ENCODE measurements around the gene TEF. TPM values are rescaled to one million over a fixed set of nuclear protein-coding genes. Genes with fewer than 3 reads are reported as not detected.

The TEF gene
- total RNA-seq, 1 experiment from 2014 or later, result 12.0 TPM

DNA sequence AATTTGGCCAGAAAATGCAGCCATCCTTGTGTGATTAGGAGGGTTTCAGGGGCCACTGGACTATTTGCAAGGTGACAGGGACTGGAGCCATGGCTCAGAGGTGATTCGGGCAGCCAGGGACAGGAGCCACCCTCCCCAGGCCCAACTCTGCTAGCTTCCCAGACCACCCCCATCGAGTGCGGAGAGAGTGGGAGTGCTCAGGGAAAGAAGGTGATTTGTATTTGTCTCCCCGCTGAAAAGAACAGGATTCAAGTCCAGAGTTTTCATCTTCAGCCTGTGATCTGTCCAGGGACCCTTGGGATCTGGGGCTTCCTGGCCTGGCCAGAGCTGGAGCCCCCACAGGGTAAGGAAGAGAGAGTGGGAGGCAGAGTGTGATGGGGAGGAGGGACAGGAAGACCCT lies 22.4 kb upstream of the TEF start:
- ChIA-PET CTCF (interaction anchor here (1.0 to 2.0 kb wide), 6 partner anchors 22 to 308 kb away, joined by 3 to 7 read pairs (median 6); partner anchors contain the start of gene TEF), POLR2A (interaction anchor here (1.1 kb wide), 1 partner anchor 22 kb away, joined by 13 read pairs; the partner anchor contains the start of gene TEF)
- Mint-ChIP-seq H3K9me3 (no peaks in the 10 kb centered on the region), H3K27ac (peak overlapping the region; percentile 82), H3K4me1 (peaks cover 14% of the 10 kb centered on the region), H3K27me3 (ENCODE audit: low read depth) (no peaks in the 10 kb centered on the region), H3K36me3 (peaks cover 2% of the 10 kb centered on the region), H3K4me3 (no peak overlapping the region)
- ATAC-seq, result no peak
- TF ChIP-seq RORB (CRISPR knock-in tag; IDR thresholded peaks at IDR 0.05) (no peak), KAT7 (CRISPR knock-in tag; IDR thresholded peaks at IDR 0.05; ENCODE audit: borderline replicate concordance) (no peak), FOXJ3 (CRISPR knock-in tag; IDR thresholded peaks at IDR 0.05; ENCODE audit: borderline replicate concordance) (no peak), ZNF317 (CRISPR knock-in tag; IDR thresholded peaks at IDR 0.05; ENCODE audit: borderline replicate concordance, low read depth) (no peak), SMAD4 (CRISPR knock-in tag; IDR thresholded peaks at IDR 0.05) (no peak), EMX1 (CRISPR knock-in tag; IDR thresholded peaks at IDR 0.05) (no peak), NFYB (CRISPR knock-in tag; conservative IDR thresholded peaks at IDR 0.05; ENCODE audit: low read depth) (no peak), ZNF263 (CRISPR knock-in tag; IDR thresholded peaks at IDR 0.05; ENCODE audit: low read depth) (no peak), CREM (CRISPR knock-in tag; IDR thresholded peaks at IDR 0.05) (no peak), GABPB1 (CRISPR knock-in tag; IDR thresholded peaks at IDR 0.05) (no peak), ZNF138 (CRISPR knock-in tag; conservative IDR thresholded peaks at IDR 0.05) (no peak)
- TF ChIP-seq, protein P1, sequence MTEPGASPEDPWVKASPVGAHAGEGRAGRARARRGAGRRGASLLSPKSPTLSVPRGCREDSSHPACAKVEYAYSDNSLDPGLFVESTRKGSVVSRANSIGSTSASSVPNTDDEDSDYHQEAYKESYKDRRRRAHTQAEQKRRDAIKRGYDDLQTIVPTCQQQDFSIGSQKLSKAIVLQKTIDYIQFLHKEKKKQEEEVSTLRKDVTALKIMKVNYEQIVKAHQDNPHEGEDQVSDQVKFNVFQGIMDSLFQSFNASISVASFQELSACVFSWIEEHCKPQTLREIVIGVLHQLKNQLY (CRISPR knock-in tag; IDR thresholded peaks at IDR 0.05), result no peak
- TF ChIP-seq, protein P2, sequence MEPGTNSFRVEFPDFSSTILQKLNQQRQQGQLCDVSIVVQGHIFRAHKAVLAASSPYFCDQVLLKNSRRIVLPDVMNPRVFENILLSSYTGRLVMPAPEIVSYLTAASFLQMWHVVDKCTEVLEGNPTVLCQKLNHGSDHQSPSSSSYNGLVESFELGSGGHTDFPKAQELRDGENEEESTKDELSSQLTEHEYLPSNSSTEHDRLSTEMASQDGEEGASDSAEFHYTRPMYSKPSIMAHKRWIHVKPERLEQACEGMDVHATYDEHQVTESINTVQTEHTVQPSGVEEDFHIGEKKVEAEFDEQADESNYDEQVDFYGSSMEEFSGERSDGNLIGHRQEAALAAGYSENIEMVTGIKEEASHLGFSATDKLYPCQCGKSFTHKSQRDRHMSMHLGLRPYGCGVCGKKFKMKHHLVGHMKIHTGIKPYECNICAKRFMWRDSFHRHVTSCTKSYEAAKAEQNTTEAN (CRISPR knock-in tag; IDR thresholded peaks at IDR 0.05), result no peak
- TF ChIP-seq, protein P3, sequence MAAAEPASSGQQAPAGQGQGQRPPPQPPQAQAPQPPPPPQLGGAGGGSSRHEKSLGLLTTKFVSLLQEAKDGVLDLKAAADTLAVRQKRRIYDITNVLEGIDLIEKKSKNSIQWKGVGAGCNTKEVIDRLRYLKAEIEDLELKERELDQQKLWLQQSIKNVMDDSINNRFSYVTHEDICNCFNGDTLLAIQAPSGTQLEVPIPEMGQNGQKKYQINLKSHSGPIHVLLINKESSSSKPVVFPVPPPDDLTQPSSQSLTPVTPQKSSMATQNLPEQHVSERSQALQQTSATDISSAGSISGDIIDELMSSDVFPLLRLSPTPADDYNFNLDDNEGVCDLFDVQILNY (CRISPR knock-in tag; IDR thresholded peaks at IDR 0.05), result no peak
- TF ChIP-seq, protein P4, sequence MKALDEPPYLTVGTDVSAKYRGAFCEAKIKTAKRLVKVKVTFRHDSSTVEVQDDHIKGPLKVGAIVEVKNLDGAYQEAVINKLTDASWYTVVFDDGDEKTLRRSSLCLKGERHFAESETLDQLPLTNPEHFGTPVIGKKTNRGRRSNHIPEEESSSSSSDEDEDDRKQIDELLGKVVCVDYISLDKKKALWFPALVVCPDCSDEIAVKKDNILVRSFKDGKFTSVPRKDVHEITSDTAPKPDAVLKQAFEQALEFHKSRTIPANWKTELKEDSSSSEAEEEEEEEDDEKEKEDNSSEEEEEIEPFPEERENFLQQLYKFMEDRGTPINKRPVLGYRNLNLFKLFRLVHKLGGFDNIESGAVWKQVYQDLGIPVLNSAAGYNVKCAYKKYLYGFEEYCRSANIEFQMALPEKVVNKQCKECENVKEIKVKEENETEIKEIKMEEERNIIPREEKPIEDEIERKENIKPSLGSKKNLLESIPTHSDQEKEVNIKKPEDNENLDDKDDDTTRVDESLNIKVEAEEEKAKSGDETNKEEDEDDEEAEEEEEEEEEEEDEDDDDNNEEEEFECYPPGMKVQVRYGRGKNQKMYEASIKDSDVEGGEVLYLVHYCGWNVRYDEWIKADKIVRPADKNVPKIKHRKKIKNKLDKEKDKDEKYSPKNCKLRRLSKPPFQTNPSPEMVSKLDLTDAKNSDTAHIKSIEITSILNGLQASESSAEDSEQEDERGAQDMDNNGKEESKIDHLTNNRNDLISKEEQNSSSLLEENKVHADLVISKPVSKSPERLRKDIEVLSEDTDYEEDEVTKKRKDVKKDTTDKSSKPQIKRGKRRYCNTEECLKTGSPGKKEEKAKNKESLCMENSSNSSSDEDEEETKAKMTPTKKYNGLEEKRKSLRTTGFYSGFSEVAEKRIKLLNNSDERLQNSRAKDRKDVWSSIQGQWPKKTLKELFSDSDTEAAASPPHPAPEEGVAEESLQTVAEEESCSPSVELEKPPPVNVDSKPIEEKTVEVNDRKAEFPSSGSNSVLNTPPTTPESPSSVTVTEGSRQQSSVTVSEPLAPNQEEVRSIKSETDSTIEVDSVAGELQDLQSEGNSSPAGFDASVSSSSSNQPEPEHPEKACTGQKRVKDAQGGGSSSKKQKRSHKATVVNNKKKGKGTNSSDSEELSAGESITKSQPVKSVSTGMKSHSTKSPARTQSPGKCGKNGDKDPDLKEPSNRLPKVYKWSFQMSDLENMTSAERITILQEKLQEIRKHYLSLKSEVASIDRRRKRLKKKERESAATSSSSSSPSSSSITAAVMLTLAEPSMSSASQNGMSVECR (CRISPR knock-in tag; IDR thresholded peaks at IDR 0.05; ENCODE audit: borderline replicate concordance), result no peak
- TF ChIP-seq, protein P5, sequence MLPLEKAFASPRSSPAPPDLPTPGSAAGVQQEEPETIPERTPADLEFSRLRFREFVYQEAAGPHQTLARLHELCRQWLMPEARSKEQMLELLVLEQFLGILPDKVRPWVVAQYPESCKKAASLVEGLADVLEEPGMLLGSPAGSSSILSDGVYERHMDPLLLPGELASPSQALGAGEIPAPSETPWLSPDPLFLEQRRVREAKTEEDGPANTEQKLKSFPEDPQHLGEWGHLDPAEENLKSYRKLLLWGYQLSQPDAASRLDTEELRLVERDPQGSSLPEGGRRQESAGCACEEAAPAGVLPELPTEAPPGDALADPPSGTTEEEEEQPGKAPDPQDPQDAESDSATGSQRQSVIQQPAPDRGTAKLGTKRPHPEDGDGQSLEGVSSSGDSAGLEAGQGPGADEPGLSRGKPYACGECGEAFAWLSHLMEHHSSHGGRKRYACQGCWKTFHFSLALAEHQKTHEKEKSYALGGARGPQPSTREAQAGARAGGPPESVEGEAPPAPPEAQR (CRISPR knock-in tag; IDR thresholded peaks at IDR 0.05), result no peak
- TF ChIP-seq, protein P6, sequence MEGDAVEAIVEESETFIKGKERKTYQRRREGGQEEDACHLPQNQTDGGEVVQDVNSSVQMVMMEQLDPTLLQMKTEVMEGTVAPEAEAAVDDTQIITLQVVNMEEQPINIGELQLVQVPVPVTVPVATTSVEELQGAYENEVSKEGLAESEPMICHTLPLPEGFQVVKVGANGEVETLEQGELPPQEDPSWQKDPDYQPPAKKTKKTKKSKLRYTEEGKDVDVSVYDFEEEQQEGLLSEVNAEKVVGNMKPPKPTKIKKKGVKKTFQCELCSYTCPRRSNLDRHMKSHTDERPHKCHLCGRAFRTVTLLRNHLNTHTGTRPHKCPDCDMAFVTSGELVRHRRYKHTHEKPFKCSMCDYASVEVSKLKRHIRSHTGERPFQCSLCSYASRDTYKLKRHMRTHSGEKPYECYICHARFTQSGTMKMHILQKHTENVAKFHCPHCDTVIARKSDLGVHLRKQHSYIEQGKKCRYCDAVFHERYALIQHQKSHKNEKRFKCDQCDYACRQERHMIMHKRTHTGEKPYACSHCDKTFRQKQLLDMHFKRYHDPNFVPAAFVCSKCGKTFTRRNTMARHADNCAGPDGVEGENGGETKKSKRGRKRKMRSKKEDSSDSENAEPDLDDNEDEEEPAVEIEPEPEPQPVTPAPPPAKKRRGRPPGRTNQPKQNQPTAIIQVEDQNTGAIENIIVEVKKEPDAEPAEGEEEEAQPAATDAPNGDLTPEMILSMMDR (IDR thresholded peaks at IDR 0.05), result no peak
- no peak for DNase-seq (ENCODE audit: low spot score)

All from WTC11 (cell line).